ENCODE measurements around the gene USP21.

Gene USP21

GRCh38 chr1:161140755-161141400, 18.4 kb upstream of the USP21 start:
- no peak overlapping the region for H4K91ac ChIP-seq (ENCODE audit: low read length)
- H2BK12ac ChIP-seq (ENCODE audit: low read length in 2 of 2), result no peak overlapping the region
- no peaks in the 10 kb centered on the region for H3K4me1 ChIP-seq (ENCODE audit: control insufficient read depth, insufficient read depth, low read depth, low read length)
- peaks cover 24% of the 10 kb centered on the region for H3K79me1 ChIP-seq (replicated peaks; ENCODE audit: low read length, poor library complexity, severe bottlenecking)
- H2BK15ac ChIP-seq (ENCODE audit: low read depth, poor library complexity, severe bottlenecking), result no peak overlapping the region
- H4K8ac ChIP-seq (ENCODE audit: low read length), result no peak overlapping the region
- no peak overlapping the region for H2BK5ac ChIP-seq (ENCODE audit: low read depth, low read length, poor library complexity, severe bottlenecking)
- H3K9me3 ChIP-seq (ENCODE audit: control insufficient read depth, low read length), result no peaks in the 10 kb centered on the region
- no peak overlapping the region for H3K4me2 ChIP-seq (ENCODE audit: low read length, poor library complexity, severe bottlenecking)
- H3K18ac ChIP-seq (ENCODE audit: low read depth in 1 of 2, low read length in 2 of 2), result no peak overlapping the region
- H3K23ac ChIP-seq (ENCODE audit: low read length in 2 of 2), result no peak overlapping the region
- no peak for DNase-seq
- no peak overlapping the region for H3K9ac ChIP-seq (ENCODE audit: low read length)
- no peaks in the 10 kb centered on the region for H3K27me3 ChIP-seq (ENCODE audit: control insufficient read depth in 1 of 2, insufficient read depth in 1 of 2, low read length in 2 of 2)
- no peak overlapping the region for H3K14ac ChIP-seq (ENCODE audit: low read length in 2 of 2)
- no peak overlapping the region for H2AK5ac ChIP-seq (ENCODE audit: low read length, severe bottlenecking)
- H3K27ac ChIP-seq (ENCODE audit: low read length, poor library complexity, severe bottlenecking), result no peak overlapping the region
- H2BK120ac ChIP-seq (ENCODE audit: low read depth, low read length), result no peak overlapping the region
- no peak overlapping the region for H2AFZ ChIP-seq (ENCODE audit: low read depth, low read length)
- 96% methylated on average over 29 of the region's 29 CpGs for WGBS
- H3K4ac ChIP-seq (ENCODE audit: low read depth in 1 of 2, low read length in 2 of 2), result no peak overlapping the region
- H3K4me3 ChIP-seq (ENCODE audit: insufficient read depth in 1 of 2, low read depth in 1 of 2, low read length in 2 of 2), result no peak overlapping the region
- H3K36me3 ChIP-seq (ENCODE audit: control insufficient read depth in 1 of 2, insufficient read depth in 2 of 2, low read depth in 1 of 2, low read length in 2 of 2), result no peaks in the 10 kb centered on the region

- H3K79me1 ChIP-seq (replicated peaks; ENCODE audit: low read length, poor library complexity, severe bottlenecking), result peaks cover 4% of the 10 kb centered on the region
- no peak overlapping the region for H3K23ac ChIP-seq (ENCODE audit: low read length in 2 of 2)
- H3K4me1 ChIP-seq (ENCODE audit: control insufficient read depth, insufficient read depth, low read depth, low read length), result no peaks in the 10 kb centered on the region
- H2BK5ac ChIP-seq (ENCODE audit: low read depth, low read length, poor library complexity, severe bottlenecking), result no peak overlapping the region
- H4K91ac ChIP-seq (ENCODE audit: low read length), result no peak overlapping the region
- H3K9me3 ChIP-seq (ENCODE audit: control insufficient read depth, low read length), result no peaks in the 10 kb centered on the region
- H3K14ac ChIP-seq (ENCODE audit: low read length in 2 of 2), result no peak overlapping the region
- no peak overlapping the region for H2BK15ac ChIP-seq (ENCODE audit: low read depth, poor library complexity, severe bottlenecking)
- no peak overlapping the region for H3K18ac ChIP-seq (ENCODE audit: low read depth in 1 of 2, low read length in 2 of 2)
- no peak for DNase-seq
- H3K27ac ChIP-seq (ENCODE audit: low read length, poor library complexity, severe bottlenecking), result no peak overlapping the region
- 95% methylated on average over 2 of the region's 3 CpGs for WGBS
- H3K27me3 ChIP-seq (ENCODE audit: control insufficient read depth in 1 of 2, insufficient read depth in 1 of 2, low read length in 2 of 2), result no peaks in the 10 kb centered on the region
- H3K4me3 ChIP-seq (ENCODE audit: insufficient read depth in 1 of 2, low read depth in 1 of 2, low read length in 2 of 2), result no peak overlapping the region
- H3K4ac ChIP-seq (ENCODE audit: low read depth in 1 of 2, low read length in 2 of 2), result no peak overlapping the region
- H2AFZ ChIP-seq (ENCODE audit: low read depth, low read length), result no peak overlapping the region
- H2AK5ac ChIP-seq (ENCODE audit: low read length, severe bottlenecking), result no peak overlapping the region
- H3K4me2 ChIP-seq (ENCODE audit: low read length, poor library complexity, severe bottlenecking), result no peak overlapping the region
- no peak overlapping the region for H2BK120ac ChIP-seq (ENCODE audit: low read depth, low read length)
- H4K8ac ChIP-seq (ENCODE audit: low read length), result no peak overlapping the region
- H3K36me3 ChIP-seq (ENCODE audit: control insufficient read depth in 1 of 2, insufficient read depth in 2 of 2, low read depth in 1 of 2, low read length in 2 of 2), result no peaks in the 10 kb centered on the region
- H3K9ac ChIP-seq (ENCODE audit: low read length), result no peak overlapping the region
- no peak overlapping the region for H2BK12ac ChIP-seq (ENCODE audit: low read length in 2 of 2)
These were observed 13.5 kb upstream of the USP21 start for GRCh38 chr1:161145832-161146231.

- 43% methylated on average over 8 of the region's 9 CpGs for WGBS
These were observed 6.1 kb upstream of the USP21 start for GRCh38 chr1:161153176-161153575.

GRCh38 chr1:161153682-161154337, 5.5 kb upstream of the USP21 start, which contains the start of gene UFC1:
Gene UFC1 (plus strand): TSS chr1:161153978. CDS start chr1:161153998, 20 bp downstream.
- Histone ChIP-seq H2BK12ac (ENCODE audit: low read length in 2 of 2) (peak within 1 kb of the TSS in 1 of 2 experiments; percentile 59), H3K23ac (ENCODE audit: low read length in 2 of 2) (peak within 1 kb of the TSS in 1 of 2 experiments; percentile 60), H3K4me3 (ENCODE audit: insufficient read depth in 1 of 2, low read depth in 1 of 2, low read length in 2 of 2) (peak within 1 kb of the TSS; percentile 71 to 90), H3K14ac (ENCODE audit: low read length in 2 of 2) (peak within 1 kb of the TSS in 1 of 2 experiments; percentile 9), H3K36me3 (ENCODE audit: control insufficient read depth in 1 of 2, insufficient read depth in 2 of 2, low read depth in 1 of 2, low read length in 2 of 2) (peaks cover 9 to 18% of the 10 kb centered on the region in 2 experiments), H3K18ac (ENCODE audit: low read depth in 1 of 2, low read length in 2 of 2) (peak within 1 kb of the TSS; percentile 92 to 97), H2AK5ac (ENCODE audit: low read length, severe bottlenecking) (peak within 1 kb of the TSS; percentile 63), H3K79me1 (replicated peaks; ENCODE audit: low read length, poor library complexity, severe bottlenecking) (peaks cover 14% of the 10 kb centered on the region), H3K4me1 (ENCODE audit: control insufficient read depth, insufficient read depth, low read depth, low read length) (peaks cover 3% of the 10 kb centered on the region), H3K27me3 (ENCODE audit: control insufficient read depth in 1 of 2, insufficient read depth in 1 of 2, low read length in 2 of 2) (no peaks in the 10 kb centered on the region), H3K27ac (ENCODE audit: low read length, poor library complexity, severe bottlenecking) (peak within 1 kb of the TSS; percentile 100), H3K9me3 (ENCODE audit: control insufficient read depth, low read length) (no peaks in the 10 kb centered on the region), H2AFZ (ENCODE audit: low read depth, low read length) (peak within 1 kb of the TSS; percentile 87), H3K4me2 (ENCODE audit: low read length, poor library complexity, severe bottlenecking) (peak within 1 kb of the TSS; percentile 95), H4K91ac (ENCODE audit: low read length) (peak within 1 kb of the TSS; percentile 87), H4K8ac (ENCODE audit: low read length) (peak within 1 kb of the TSS; percentile 93), H3K4ac (ENCODE audit: low read depth in 1 of 2, low read length in 2 of 2) (peak within 1 kb of the TSS; percentile 86 to 96), H3K9ac (ENCODE audit: low read length) (peak within 1 kb of the TSS; percentile 95), H2BK15ac (ENCODE audit: low read depth, poor library complexity, severe bottlenecking) (no peak within 1 kb of the TSS), H2BK5ac (ENCODE audit: low read depth, low read length, poor library complexity, severe bottlenecking) (peak within 1 kb of the TSS; percentile 97), H2BK120ac (ENCODE audit: low read depth, low read length) (peak within 1 kb of the TSS; percentile 95)
- DNase-seq, result peak; percentile 95
- WGBS, result under 1% methylated on average over 33 of the region's 33 CpGs

More at GRCh38 chr1:161153176-161153575, 6.1 kb upstream of the USP21 start:
- Histone ChIP-seq H2BK5ac (ENCODE audit: low read depth, low read length, poor library complexity, severe bottlenecking) (no peak overlapping the region), H3K9ac (ENCODE audit: low read length) (peak overlapping the region; percentile 95), H2AK5ac (ENCODE audit: low read length, severe bottlenecking) (no peak overlapping the region), H3K14ac (ENCODE audit: low read length in 2 of 2) (no peak overlapping the region), H3K18ac (ENCODE audit: low read depth in 1 of 2, low read length in 2 of 2) (no peak overlapping the region), H4K8ac (ENCODE audit: low read length) (peak overlapping the region; percentile 93), H4K91ac (ENCODE audit: low read length) (no peak overlapping the region), H3K36me3 (ENCODE audit: control insufficient read depth in 1 of 2, insufficient read depth in 2 of 2, low read depth in 1 of 2, low read length in 2 of 2) (peaks cover 4 to 14% of the 10 kb centered on the region in 2 experiments), H3K79me1 (replicated peaks; ENCODE audit: low read length, poor library complexity, severe bottlenecking) (peaks cover 14% of the 10 kb centered on the region), H3K4me2 (ENCODE audit: low read length, poor library complexity, severe bottlenecking) (peak overlapping the region; percentile 53), H3K4me3 (ENCODE audit: insufficient read depth in 1 of 2, low read depth in 1 of 2, low read length in 2 of 2) (peak overlapping the region in 1 of 2 experiments; percentile 90), H3K9me3 (ENCODE audit: control insufficient read depth, low read length) (no peaks in the 10 kb centered on the region), H3K27me3 (ENCODE audit: control insufficient read depth in 1 of 2, insufficient read depth in 1 of 2, low read length in 2 of 2) (no peaks in the 10 kb centered on the region), H2BK15ac (ENCODE audit: low read depth, poor library complexity, severe bottlenecking) (no peak overlapping the region), H3K4ac (ENCODE audit: low read depth in 1 of 2, low read length in 2 of 2) (peak overlapping the region in 1 of 2 experiments; percentile 37), H2BK12ac (ENCODE audit: low read length in 2 of 2) (no peak overlapping the region), H3K27ac (ENCODE audit: low read length, poor library complexity, severe bottlenecking) (no peak overlapping the region), H2AFZ (ENCODE audit: low read depth, low read length) (no peak overlapping the region), H3K23ac (ENCODE audit: low read length in 2 of 2) (no peak overlapping the region), H2BK120ac (ENCODE audit: low read depth, low read length) (no peak overlapping the region), H3K4me1 (ENCODE audit: control insufficient read depth, insufficient read depth, low read depth, low read length) (peaks cover 1% of the 10 kb centered on the region)
- no peak for DNase-seq

Measured in mesenchymal stem cell (in vitro differentiated cells and primary cell).